Sigmoid colon (tissue), 7 donors: ENCODE data around the gene TBL1XR1. TPM values are rescaled to one million over a fixed set of nuclear protein-coding genes. Genes with fewer than 3 reads are reported as not detected.

Experiments
- DNase-seq: peaks from one replicate; pipeline ENCODE4 v3.0.0-alpha.2; 2019
- H3K27ac ChIP-seq, 4 donors: fragments of 200-600 bp; sonication (generic); one replicate each; pipeline ENCODE4 v1.5.1; 2016 to 2019; ENCODE audit warnings: mild to moderate bottlenecking in 1 of 4
- H3K27me3 ChIP-seq, 3 donors: fragments of 200-600 bp; sonication (generic); one replicate each; pipeline ENCODE4 v1.5.1; 2019; ENCODE audit warnings: mild to moderate bottlenecking in 1 of 3
- H3K36me3 ChIP-seq, 4 donors: fragments of 200-600 bp; sonication (generic); one replicate each; pipeline ENCODE4 v1.5.1; 2016 to 2019
- H3K4me1 ChIP-seq, 4 donors: fragments of 200-600 bp; sonication (generic); one replicate each; pipeline ENCODE4 v1.5.1; 2017 to 2019
- H3K4me3 ChIP-seq, 4 donors: fragments of 200-600 bp; sonication (generic); one replicate each; pipeline ENCODE4 v1.5.1; 2017 to 2019; ENCODE audit warnings: mild to moderate bottlenecking in 2 of 4, moderate library complexity in 1 of 4
- H3K9me3 ChIP-seq, 4 donors: fragments of 200-600 bp in 3 of 4; sonication (generic) in 3 of 4; one replicate each; pipeline versions ENCODE4 v1.5.1 to v1.6.1; 2013 to 2019
- CTCF ChIP-seq, 4 experiments: fragments of 450-650 bp in 3 of 4; fragments of 200-600 bp in 1 of 4; IDR thresholded peaks; one replicate each; pipeline ENCODE4 v1.5.1; 2016 to 2019; ENCODE audit warnings: antibody characterized with exemption in 4 of 4, mild to moderate bottlenecking in 3 of 4, moderate library complexity in 2 of 4
- EP300 ChIP-seq, 4 donors: sonication (generic); formaldehyde crosslinking; IDR thresholded peaks; one replicate each; pipeline ENCODE4 v1.6.1; 2017; ENCODE audit warnings: antibody characterized with exemption in 4 of 4
- POLR2A ChIP-seq, 2 donors: fragments of 450-650 bp; IDR thresholded peaks; one replicate each; pipeline ENCODE4 v1.6.1; 2016; ENCODE audit warnings: antibody characterized with exemption in 2 of 2, mild to moderate bottlenecking in 2 of 2, moderate library complexity in 2 of 2
- POLR2AphosphoS5 ChIP-seq, 4 donors: sonication (generic); formaldehyde crosslinking; IDR thresholded peaks; one replicate each; pipeline ENCODE4 v1.6.1; 2017; ENCODE audit warnings: antibody characterized with exemption in 4 of 4
- WGBS, 2 donors: extraction: QIAGEN DNeasy Blood & Tissue Kit; methylation state at CpG; one replicate each; pipeline ENCODE4 v1.1.7; 2013; 5-methylcytosine and 5-hydroxymethylcytosine counted together
- intact Hi-C: fragments of 100-400 bp; cut with DNase I; formaldehyde crosslinking; loops from one replicate; pipeline ENCODE4 v1.15.1; 2023
- polyA plus RNA-seq, 3 donors: library from polyadenylated mRNA; stranded (reverse); fragments of 200-250 nt; gene quantifications; one replicate each; pipeline ENCODE4 v1.2.3, GENCODE V29; 2013
- total RNA-seq, 4 donors: library from RNA; depleted of rRNA; stranded (reverse); fragments of >200 nt; gene quantifications; one replicate each; pipeline ENCODE4 v1.1.0, GENCODE V29; 2016
- donor health status: healthy with polysubstance abuse.
- donor health status: Bipolar disorder and iron deficiency.
- donor health status: healthy.

Gene TBL1XR1
- total and polyA plus RNA-seq, 7 donors, result 20.4 to 131 (median 88.9) TPM

GRCh38 chr3:177237206-177237605 lies 39.9 kb upstream of the TBL1XR1 start:
- TF ChIP-seq CTCF (IDR thresholded peaks at IDR 0.05), result no peak
- TF ChIP-seq POLR2AphosphoS5 (IDR thresholded peaks at IDR 0.05), result no peak
- TF ChIP-seq EP300 (IDR thresholded peaks at IDR 0.05), result no peak
- no peak for TF ChIP-seq POLR2A (IDR thresholded peaks at IDR 0.05)
- Histone ChIP-seq H3K27ac (no peak overlapping the region), H3K9me3 (no peaks in the 10 kb centered on the region), H3K27me3 (no peaks in the 10 kb centered on the region), H3K4me1 (no peaks in the 10 kb centered on the region), H3K4me3 (no peak overlapping the region), H3K36me3 (no peaks in the 10 kb centered on the region)
- DNase-seq, result no peak
- WGBS, 2 donors, result 31 to 79% methylated on average over 4 of the region's 4 CpGs
- intact Hi-C loops, result no loop called here

GRCh38 chr3:177236704-177237103 lies 39.4 kb upstream of the TBL1XR1 start:
- Histone ChIP-seq H3K9me3 (no peaks in the 10 kb centered on the region), H3K27me3 (no peaks in the 10 kb centered on the region), H3K27ac (no peak overlapping the region), H3K4me3 (no peak overlapping the region), H3K4me1 (no peaks in the 10 kb centered on the region), H3K36me3 (no peaks in the 10 kb centered on the region)
- WGBS, 2 donors, result 90 to 95% methylated on average over 2 of the region's 2 CpGs
- intact Hi-C loops, result no loop called here
- DNase-seq, result no peak
- no peak for TF ChIP-seq POLR2AphosphoS5 (IDR thresholded peaks at IDR 0.05)
- TF ChIP-seq CTCF (IDR thresholded peaks at IDR 0.05), result no peak
- no peak for TF ChIP-seq POLR2A (IDR thresholded peaks at IDR 0.05)
- no peak for TF ChIP-seq EP300 (IDR thresholded peaks at IDR 0.05)

DNA sequence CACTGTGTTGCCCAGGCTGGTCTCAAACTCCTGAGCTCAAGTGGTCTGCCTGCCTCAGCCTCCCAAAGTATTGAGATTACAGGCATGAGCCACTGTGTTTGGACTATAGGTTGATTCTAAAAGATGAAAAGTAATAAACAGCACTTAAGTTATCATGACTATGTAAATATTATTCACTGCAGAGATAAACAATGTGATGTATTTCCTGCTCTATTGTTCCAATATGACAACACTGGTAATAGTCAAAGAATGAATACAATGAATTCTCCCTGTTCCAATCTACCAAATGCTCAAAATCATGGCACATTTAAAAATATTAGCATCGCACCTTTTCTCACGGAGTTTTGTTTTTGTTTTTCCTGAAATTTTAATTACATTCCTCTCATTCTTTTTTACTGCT lies 36.8 kb upstream of the TBL1XR1 start:
- TF ChIP-seq EP300 (IDR thresholded peaks at IDR 0.05) (no peak), CTCF (IDR thresholded peaks at IDR 0.05) (no peak), POLR2AphosphoS5 (IDR thresholded peaks at IDR 0.05) (no peak), POLR2A (IDR thresholded peaks at IDR 0.05) (no peak)
- Histone ChIP-seq H3K27me3 (no peaks in the 10 kb centered on the region), H3K27ac (no peak overlapping the region), H3K4me3 (no peak overlapping the region), H3K9me3 (no peaks in the 10 kb centered on the region), H3K36me3 (no peaks in the 10 kb centered on the region), H3K4me1 (no peaks in the 10 kb centered on the region)
- 86 to 89% methylated on average over 2 of the region's 2 CpGs for WGBS, 2 donors
- DNase-seq, result no peak
- intact Hi-C loops, result no loop called here

- 70 to 93% methylated on average over 2 of the region's 2 CpGs for WGBS, 2 donors
- no peaks in the 10 kb centered on the region for H3K9me3 ChIP-seq
- H3K4me1 ChIP-seq, result no peaks in the 10 kb centered on the region
- intact Hi-C loops, result no loop called here
- no peak for DNase-seq
- H3K27me3 ChIP-seq, result no peaks in the 10 kb centered on the region
- TF ChIP-seq EP300 (IDR thresholded peaks at IDR 0.05), result no peak
- TF ChIP-seq CTCF (IDR thresholded peaks at IDR 0.05), result no peak
- TF ChIP-seq POLR2A (IDR thresholded peaks at IDR 0.05), result no peak
- TF ChIP-seq POLR2AphosphoS5 (IDR thresholded peaks at IDR 0.05), result no peak
- H3K4me3 ChIP-seq, result no peak overlapping the region
- no peak overlapping the region for H3K27ac ChIP-seq
- H3K36me3 ChIP-seq, result no peaks in the 10 kb centered on the region
These were observed 34.0 kb upstream of the TBL1XR1 start for GRCh38 chr3:177231242-177231641.

GRCh38 chr3:177230641-177231040 lies 33.4 kb upstream of the TBL1XR1 start:
- DNase-seq, result no peak
- Histone ChIP-seq H3K9me3 (no peaks in the 10 kb centered on the region), H3K4me1 (no peaks in the 10 kb centered on the region), H3K4me3 (no peak overlapping the region), H3K27ac (no peak overlapping the region), H3K36me3 (no peaks in the 10 kb centered on the region), H3K27me3 (no peaks in the 10 kb centered on the region)
- 81 to 97% methylated on average over 6 of the region's 6 CpGs for WGBS, 2 donors
- no peak for TF ChIP-seq EP300 (IDR thresholded peaks at IDR 0.05)
- TF ChIP-seq POLR2AphosphoS5 (IDR thresholded peaks at IDR 0.05), result no peak
- intact Hi-C loops, result no loop called here
